LNCAP (cell line): ENCODE data around the gene TP53I3.

ENCODE experiments used
- CTCF ChIP-seq: fragments of 450-650 bp; IDR thresholded peaks from 2 replicates; pipeline ENCODE4 v1.5.1; 2017; ENCODE audit warnings: mild to moderate bottlenecking

The TP53I3 gene

DNA sequence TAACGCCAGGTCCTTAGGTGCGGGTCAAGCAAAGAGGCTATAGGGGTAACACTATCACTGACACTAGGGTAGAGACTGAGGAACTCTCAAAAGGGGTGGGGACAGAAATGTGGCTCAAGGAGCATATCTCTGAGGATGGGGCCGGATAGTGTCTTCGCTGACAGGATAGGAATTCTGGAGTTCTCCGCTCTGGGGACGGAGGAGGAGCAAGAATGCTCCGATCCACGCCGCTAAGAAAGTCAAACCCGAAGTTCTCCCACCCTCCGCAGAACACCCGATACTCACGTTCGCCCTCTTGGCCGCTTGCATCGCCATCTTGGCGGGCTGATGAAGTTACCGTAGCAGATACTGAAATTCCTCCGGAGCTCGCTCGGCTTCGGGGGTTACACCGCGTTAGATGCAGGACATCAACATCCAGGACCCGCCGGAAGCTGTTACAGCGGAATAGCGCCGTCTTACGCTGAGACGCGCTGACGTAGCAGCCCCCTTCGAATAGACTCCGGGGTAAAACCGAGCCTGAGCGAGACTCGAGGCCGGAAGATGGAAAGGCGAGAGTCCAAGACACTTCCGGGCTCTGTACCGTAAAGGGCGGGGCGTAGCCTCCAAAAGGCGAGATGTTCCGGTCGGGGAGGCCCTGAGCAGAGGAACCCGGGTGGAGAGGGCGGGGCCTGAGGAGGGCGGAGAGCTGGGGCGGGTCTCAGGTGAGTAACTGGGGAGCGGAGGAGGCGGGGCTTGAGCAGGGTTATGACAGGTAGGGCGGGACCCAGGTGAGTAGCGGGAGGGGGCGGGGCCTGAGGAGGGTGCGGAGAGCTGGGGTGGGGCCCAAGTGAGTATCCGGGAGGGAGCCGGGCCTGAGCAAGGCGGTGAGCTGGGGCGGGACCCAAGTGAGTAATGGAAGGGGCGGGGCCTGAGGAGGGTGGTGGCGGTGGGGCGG lies 8.5 kb downstream of the TP53I3 start, which contains the start of gene SF3B6:
SF3B6 (minus strand) TSS at position 412 of the 934 bp plus-strand sequence; CDS start at position 315, 97 bp downstream.
- TF ChIP-seq CTCF, result no peak

DNA sequence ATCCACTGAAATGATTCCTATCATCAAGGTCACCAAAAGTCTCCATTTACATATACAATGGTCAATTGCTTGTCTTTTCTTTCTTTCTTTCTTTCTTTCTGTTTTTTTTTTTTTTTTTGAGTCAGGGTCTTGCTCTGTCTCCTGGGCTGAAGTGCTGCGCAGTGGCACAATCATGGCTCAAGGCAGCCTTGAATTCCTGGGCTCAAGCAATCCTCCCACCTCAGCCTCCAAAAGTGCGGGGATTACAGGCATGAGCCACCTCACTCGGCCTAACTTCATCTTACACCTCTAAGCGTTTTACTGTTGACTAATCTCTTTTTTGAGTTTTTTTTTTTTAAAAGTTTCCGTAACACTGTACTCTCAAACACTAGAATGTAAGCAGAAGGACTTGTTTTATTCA lies 9.4 kb downstream of the TP53I3 start:
- TF ChIP-seq CTCF, result no peak

DNA sequence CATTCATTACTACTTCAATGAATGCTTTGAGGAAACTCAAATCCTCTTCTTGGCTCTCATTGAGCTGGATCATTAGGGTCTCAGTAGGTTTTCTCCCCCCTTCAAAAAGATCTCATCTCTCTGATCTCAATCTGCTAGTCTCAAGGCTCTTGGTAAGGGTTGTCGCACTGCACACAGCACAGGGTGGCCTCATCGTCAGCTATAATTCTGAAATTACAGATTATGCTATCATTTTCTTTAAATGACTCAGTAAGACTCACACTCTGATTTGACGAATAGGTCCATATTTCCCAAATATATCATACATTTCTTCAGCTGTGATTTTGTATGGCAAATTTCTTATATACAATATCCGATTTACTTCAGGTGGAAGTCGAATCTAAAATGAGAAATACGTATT lies 10.8 kb downstream of the TP53I3 start:
- no peak for TF ChIP-seq CTCF

DNA sequence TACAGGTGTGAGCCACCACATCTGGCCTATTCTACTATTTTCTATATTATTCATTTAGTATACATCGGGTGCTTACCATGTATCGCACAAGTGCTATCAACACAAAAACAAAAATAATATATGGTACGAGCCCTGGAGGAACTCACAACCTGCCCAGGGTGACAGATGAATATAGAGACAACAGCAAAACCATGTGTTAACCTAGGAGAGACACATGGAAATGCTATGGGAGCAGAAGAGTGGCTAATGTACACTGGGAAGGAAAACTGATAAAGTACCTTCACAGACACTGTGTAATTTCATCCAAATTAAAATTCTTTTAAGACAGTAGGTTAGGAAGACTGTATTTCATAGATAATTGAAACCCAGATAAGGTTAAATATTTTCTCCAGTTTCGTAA lies 12.4 kb downstream of the TP53I3 start:
- no peak for TF ChIP-seq CTCF

DNA sequence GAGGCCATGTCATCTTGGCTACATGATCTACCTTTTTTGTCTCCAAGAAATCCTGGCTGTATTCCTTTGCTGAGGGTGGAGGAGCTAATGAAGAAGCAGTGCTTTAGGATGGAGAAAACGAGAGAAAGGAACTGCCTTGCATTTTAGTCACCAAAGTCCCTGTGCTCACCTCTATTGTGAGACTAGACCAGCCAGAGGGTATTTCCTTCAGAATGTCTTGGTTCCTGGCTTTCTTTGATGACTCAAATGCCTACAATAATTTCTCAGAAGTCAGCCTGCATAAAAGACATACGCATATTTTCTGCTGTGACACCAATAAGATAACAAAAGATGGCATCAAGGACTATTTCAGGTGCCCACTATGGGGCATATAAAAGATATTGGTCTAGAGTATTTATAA lies 19.3 kb downstream of the TP53I3 start:
- TF ChIP-seq CTCF, result no peak

DNA sequence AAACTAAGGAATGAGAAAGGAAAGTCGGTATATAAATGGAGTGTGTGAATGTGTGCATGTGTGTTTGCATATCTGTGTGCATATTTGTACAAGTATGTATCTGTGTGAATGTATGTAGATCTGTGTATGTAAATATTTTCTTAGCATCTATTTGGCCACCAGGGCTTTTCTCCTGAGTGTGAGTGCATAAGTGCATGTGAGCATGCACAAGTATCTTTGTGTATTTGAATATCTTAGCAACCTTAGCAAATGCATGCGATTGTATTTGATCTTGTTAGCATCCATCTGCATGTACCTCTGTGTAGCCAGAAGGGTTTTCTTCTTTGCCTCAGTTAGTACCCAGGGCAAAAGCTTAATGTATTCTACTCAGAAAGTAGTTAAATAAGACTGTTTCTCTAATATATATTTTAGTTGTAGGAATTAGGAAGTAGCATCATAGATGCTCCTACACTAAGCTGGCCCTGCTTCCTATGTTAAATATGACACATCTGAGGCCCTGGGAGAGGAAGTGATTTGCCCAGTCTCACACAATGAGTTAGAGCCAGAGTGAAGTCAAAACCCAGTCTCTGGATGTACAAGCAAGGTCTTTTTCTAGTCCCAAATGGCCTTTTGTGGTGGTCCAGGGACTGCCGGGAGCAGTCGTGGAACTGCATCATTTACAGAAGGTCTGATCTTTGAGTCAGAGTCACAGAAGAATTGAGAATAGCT lies 25.9 kb downstream of the TP53I3 start:
- no peak for TF ChIP-seq CTCF

- TF ChIP-seq CTCF, result no peak
Observed at GRCh38 chr2:24055750-24056149, 28.9 kb downstream of the TP53I3 start.
